Keratinocyte (primary cell): Measurements from ENCODE around the gene SETD4.

ENCODE experiments used
- CTCF ChIP-seq, 3 experiments: IDR thresholded peaks in 1 of 3; conservative IDR thresholded peaks in 1 of 3; optimal IDR thresholded peaks in 1 of 3; 2 replicates in 2 of 3; 3 replicates in 1 of 3; pipeline versions ENCODE3 to v1.5.1; 2011; ENCODE audit warnings: low read length in 3 of 3, mild to moderate bottlenecking in 3 of 3, moderate library complexity in 2 of 3, control low read depth in 1 of 3, inconsistent platforms in 1 of 3; ENCODE audit not compliant: insufficient read depth in 2 of 3; ENCODE audit errors: extremely low read depth in 1 of 3
- EZH2 ChIP-seq: IDR thresholded peaks from one replicate; pipeline ENCODE4 v1.6.1; 2012; ENCODE audit warnings: inconsistent platforms, mild to moderate bottlenecking, low read length, moderate library complexity

DNA sequence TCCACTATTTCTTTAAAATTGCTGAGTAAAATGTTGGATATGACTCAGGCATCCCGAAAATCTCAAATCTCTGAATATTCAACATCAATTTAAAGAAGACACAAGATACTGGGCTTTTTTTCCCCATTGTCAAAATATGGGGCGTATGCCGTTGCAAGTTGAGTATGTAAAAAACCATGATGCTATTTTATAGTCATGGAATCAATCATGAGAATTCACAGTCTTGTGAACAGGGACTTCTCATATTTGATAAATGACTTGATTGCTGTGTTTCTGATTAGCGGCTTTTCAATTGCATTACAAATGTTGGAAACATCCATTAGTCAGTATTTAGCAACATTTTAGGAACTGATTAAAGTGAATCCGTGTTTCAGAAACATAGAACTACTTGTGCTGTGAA, 45.3 kb downstream of the SETD4 start:
- no peak for TF ChIP-seq CTCF (optimal IDR thresholded peaks at IDR 0.05 in 1 of 3, IDR thresholded peaks at IDR 0.05 in 1 of 3, conservative IDR thresholded peaks at IDR 0.05 in 1 of 3; ENCODE audit: extremely low read depth in 1 of 3, insufficient read depth in 2 of 3, low read length in 3 of 3)
- no peak for TF ChIP-seq EZH2
